ENCODE results near the gene TEX28. TPM values are rescaled to one million over a fixed set of nuclear protein-coding genes. Genes with fewer than 3 reads are reported as not detected.
"Not testable (repeated sequence)": the region's sequence is repeated elsewhere in the genome, so short reads cannot be mapped to it uniquely, and the experiment has no call there.

Gene TEX28
- total RNA-seq, 1 donor from 2014 or later, result not detected

DNA sequence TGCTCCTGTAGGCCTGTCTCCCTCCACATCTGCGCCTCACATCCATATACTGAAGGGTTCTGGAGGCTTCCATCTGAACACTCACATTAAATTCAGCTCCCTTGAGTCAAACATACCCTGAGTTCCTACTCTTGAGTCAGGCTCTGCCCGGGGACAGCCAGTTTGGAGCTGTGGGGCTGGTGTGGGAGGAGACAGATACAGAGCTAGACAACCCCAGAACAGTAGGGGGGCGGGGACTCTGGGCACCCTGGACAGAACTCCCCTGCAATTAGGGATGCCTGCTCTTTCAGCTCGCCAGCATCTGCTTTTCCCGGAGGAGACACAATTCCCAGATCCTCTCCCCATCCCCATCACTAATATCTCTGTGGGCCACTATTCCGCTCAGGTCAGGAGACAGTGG is 69.6 kb downstream of the TEX28 start:
- not testable (repeated sequence) for H3K36me3 Mint-ChIP-seq (ENCODE audit: low read depth, unreplicated experiment); FAIRE-seq

More for the DNA sequence above, 69.6 kb downstream of the TEX28 start:
- not testable (repeated sequence) for H3K27ac ChIP-seq (ENCODE audit: low read depth, low read length); H3K4me1 ChIP-seq (ENCODE audit: insufficient read depth, low read length); H3K27ac Mint-ChIP-seq (ENCODE audit: unreplicated experiment); H3K4me3 ChIP-seq (ENCODE audit: insufficient read depth, low read depth, low read length); H3K4me2 ChIP-seq (ENCODE audit: low read length); H4K20me1 ChIP-seq (ENCODE audit: insufficient read depth, low read length); H3K79me2 ChIP-seq (ENCODE audit: insufficient read depth, low read length); DNase-seq (ENCODE audit: low read depth); H3K9me3 ChIP-seq (ENCODE audit: insufficient read depth, low read depth, low read length); H3K4me1 Mint-ChIP-seq (ENCODE audit: low read depth, unreplicated experiment); H3K4me3 Mint-ChIP-seq (ENCODE audit: unreplicated experiment); H3K27me3 Mint-ChIP-seq (ENCODE audit: low read depth, unreplicated experiment); H3K9me3 Mint-ChIP-seq (ENCODE audit: unreplicated experiment); H3K27me3 ChIP-seq (ENCODE audit: insufficient read depth, low read length); H2AFZ ChIP-seq (ENCODE audit: low read depth, low read length); H3K36me3 ChIP-seq (ENCODE audit: insufficient read depth, low read length); H3K9ac ChIP-seq (ENCODE audit: low read length)

Other genes starting within 250 kb of the TEX28 start
- 29.2 and 36.2 TPM in 2 replicates for gene MECP2, start 197.4 kb downstream of the TEX28 start, total RNA-seq
- not detected in 2 replicates for gene OPN1LW, start 150.9 kb downstream of the TEX28 start, total RNA-seq
- not detected in 2 replicates for gene OPN1MW, start 112.5 kb downstream of the TEX28 start, total RNA-seq
- not detected in 2 replicates for gene OPN1MW2, start 75.4 kb downstream of the TEX28 start, total RNA-seq
- gene OPN1MW3, start 37.5 kb downstream of the TEX28 start, total RNA-seq, result not detected in 2 replicates
- gene TKTL1, start 671 bp upstream of the TEX28 start, total RNA-seq, result not detected in 2 replicates
- 2,809 and 2,978 TPM in 2 replicates for gene FLNA, start 79.5 kb upstream of the TEX28 start, total RNA-seq
- gene EMD, start 84.2 kb upstream of the TEX28 start, total RNA-seq, result 75.6 and 75.7 TPM in 2 replicates
- 1,848 and 1,967 TPM in 2 replicates for gene RPL10, start 103.3 kb upstream of the TEX28 start, total RNA-seq
- gene DNASE1L1, start 114.1 kb upstream of the TEX28 start, total RNA-seq, result 35.1 and 39.1 TPM in 2 replicates
- 16.6 and 20.7 TPM in 2 replicates for gene TAFAZZIN, start 116.4 kb upstream of the TEX28 start, total RNA-seq
- gene ATP6AP1, start 133.6 kb upstream of the TEX28 start, total RNA-seq, result 153 and 175 TPM in 2 replicates
- gene GDI1, start 142.0 kb upstream of the TEX28 start, total RNA-seq, result 137 and 143 TPM in 2 replicates
- gene FAM50A, start 149.0 kb upstream of the TEX28 start, total RNA-seq, result 88.0 and 100.0 TPM in 2 replicates
- gene PLXNA3, start 163.2 kb upstream of the TEX28 start, total RNA-seq, result 117 and 149 TPM in 2 replicates
- 20.0 and 20.1 TPM in 2 replicates for gene LAGE3, start 184.2 kb upstream of the TEX28 start, total RNA-seq
- gene UBL4A, start 191.5 kb upstream of the TEX28 start, total RNA-seq, result 25.8 and 26.2 TPM in 2 replicates
- 24.4 and 27.3 TPM in 2 replicates for gene SLC10A3, start 195.5 kb upstream of the TEX28 start, total RNA-seq
- 20.9 and 26.1 TPM in 2 replicates for gene FAM3A, start 221.1 kb upstream of the TEX28 start, total RNA-seq

Data from astrocyte (in vitro differentiated cells and primary cell).